GM12801 (cell line): ENCODE measurements around the gene SRC.

Source experiments
- TF ChIP-seq, protein P1 (sequence below): IDR thresholded peaks from one replicate; pipeline ENCODE4 v1.5.1; 2011; ENCODE audit warnings: control low read depth; ENCODE audit not compliant: insufficient read length; ENCODE audit errors: extremely low read depth

Gene SRC

DNA sequence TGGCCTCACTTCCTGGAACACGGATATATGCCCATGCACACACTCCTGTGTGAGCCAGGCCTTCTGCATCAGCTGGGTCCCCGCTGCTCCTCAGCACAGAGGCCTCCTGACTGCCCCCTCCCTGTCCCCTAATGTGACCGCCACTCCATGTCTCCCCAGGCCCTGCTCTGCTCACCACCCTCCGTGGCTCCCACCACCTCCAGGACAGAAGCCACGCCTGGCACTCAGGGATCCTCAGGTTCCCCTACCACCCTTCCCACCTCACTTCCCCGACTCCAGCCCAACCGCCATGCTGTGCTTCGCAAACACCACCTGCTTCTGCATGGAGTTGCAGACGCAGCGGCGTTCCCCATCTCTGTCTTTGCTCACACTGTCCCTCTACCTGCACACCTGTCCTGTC lies 4.3 kb upstream of the SRC start:
- TF ChIP-seq, protein P1, sequence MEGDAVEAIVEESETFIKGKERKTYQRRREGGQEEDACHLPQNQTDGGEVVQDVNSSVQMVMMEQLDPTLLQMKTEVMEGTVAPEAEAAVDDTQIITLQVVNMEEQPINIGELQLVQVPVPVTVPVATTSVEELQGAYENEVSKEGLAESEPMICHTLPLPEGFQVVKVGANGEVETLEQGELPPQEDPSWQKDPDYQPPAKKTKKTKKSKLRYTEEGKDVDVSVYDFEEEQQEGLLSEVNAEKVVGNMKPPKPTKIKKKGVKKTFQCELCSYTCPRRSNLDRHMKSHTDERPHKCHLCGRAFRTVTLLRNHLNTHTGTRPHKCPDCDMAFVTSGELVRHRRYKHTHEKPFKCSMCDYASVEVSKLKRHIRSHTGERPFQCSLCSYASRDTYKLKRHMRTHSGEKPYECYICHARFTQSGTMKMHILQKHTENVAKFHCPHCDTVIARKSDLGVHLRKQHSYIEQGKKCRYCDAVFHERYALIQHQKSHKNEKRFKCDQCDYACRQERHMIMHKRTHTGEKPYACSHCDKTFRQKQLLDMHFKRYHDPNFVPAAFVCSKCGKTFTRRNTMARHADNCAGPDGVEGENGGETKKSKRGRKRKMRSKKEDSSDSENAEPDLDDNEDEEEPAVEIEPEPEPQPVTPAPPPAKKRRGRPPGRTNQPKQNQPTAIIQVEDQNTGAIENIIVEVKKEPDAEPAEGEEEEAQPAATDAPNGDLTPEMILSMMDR, result no peak

DNA sequence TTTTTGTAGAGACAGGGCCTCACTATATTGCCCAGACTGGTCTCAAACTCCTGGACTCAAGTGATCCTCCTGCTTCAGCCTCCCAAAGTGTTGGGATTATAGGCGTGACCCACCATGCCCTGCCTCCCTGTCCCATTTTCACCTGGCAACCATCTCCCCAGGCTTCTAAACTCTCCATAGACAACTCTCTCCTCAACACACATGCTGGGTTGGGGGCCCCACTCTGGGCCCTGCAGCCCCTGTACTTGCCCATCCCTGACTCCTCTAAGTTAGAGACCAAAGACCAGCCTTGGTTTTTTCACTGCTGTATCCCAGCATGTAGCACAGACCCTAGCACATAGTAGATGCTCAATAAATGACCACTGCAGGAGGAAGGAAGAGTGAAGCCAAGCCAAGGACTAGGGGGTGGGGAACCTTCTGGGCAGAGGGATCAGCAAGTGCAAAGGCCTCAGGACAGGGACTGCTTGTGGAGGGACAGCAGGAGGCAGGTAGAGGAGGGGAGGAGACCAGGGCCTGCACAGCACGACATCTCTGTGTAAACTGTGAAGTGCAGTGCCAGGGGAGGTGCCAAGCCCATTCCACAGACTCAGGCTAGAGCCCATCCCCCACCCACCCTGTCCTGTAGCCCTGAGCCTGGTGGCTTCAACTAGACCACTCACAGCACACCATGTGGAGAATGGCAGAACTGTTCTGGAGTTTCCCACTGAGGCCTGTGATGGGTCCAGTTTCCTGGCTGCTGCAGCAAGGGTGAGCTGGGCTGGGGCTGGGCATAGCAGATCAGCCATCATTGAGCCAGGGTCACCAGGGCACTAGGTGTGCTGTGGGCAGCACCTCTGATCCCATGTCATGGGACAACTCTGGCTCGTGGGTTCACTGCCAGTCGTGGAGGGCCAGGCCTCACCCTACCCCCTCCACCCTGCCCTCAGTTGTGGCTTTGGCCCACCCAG lies 3.4 kb upstream of the SRC start:
- TF ChIP-seq, protein P1, result no peak

DNA sequence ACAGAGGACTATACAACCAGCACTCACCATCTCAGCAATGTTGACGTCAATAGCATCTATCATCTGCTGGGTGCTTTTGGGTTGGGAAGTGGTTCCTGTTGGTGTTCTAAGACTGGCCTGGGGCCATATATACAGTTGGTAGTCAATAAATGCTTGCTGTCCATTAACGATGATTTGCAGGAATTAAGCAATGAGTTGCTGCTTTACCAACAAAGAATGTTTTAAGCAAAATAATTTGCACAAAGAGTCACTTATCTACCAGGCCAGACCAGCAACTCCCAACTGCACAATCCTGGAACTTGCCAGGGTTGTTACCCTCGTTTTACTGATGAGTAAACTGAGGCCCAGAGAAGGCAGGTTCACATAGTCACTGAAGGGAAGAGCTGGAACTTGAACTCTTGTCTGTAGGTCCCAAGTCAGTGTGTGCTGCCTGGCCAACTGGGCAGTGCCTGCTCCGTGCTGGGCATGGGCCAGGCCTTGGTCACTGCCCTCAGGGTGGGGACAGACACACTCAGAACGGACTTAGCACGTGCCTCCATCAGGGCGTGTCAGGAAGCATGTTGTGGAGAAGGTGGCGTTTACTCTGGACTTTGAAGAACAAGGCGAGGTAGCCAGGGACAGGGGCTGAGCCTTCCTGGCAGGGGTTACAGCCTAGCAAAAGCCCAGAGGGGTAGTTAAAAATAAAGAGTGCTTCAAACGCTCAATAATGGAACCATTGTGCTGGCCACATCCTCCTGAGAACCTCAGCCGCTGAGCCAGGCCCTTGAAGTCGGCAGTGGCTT lies 2.5 kb upstream of the SRC start:
- TF ChIP-seq, protein P1, result no peak

DNA sequence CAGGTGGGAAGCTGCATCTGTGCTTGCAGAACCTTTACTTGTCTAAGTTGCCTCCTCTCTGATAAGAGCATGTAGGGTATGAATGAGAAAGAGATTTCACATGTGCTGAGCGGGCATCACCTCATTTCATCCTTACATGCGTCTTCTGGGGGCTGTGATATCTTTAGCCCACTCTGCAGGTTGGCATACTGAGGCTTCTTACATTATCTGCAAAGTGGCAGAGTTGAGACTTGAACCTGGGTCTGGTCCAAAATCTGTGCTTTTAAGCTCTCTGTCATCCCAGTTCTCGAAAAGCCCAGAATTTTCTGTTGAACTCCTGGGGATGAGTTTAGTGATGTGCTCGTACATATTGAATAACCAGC lies 2.0 kb upstream of the SRC start:
- TF ChIP-seq, protein P1, result no peak

DNA sequence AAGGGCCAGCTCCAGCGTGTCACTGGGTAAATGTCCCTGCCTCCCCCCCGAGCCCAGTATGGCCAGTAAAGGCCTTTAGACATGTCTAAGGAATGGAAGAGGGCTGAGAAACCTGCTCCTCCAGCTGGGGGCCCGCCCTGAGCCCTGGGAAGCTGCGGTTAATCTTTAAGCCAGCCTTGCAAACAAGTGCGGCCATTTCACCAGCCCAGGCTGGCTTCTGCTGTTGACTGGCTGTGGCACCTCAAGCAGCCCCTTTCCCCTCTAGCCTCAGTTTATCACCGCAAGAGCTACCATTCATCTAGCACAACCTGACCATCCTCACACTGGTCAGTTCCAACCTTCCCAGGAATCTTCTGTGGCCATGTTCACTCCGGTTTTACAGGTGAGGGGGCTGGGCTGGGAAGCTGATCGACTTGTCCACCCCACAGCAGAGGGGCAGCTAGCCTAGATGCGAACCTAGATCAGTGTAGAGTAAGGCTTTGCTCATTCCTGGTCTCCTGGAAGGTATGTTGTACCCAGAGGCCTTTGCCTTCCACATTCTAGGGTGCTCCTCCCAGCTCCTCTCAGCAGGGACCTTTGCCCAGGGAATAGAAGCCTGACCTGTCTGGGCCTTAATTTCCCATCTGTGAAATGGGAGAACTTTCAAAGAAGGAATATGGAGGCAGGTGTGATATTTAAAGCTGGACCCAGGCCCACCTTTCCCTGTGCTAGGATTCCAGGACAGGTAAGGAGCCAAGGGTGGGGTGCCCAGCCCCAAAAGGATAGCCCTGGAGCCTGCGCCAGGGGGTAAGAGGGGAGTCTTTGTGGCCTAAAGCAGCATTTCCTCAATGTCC lies 1.2 kb upstream of the SRC start:
- TF ChIP-seq, protein P1, result no peak

DNA sequence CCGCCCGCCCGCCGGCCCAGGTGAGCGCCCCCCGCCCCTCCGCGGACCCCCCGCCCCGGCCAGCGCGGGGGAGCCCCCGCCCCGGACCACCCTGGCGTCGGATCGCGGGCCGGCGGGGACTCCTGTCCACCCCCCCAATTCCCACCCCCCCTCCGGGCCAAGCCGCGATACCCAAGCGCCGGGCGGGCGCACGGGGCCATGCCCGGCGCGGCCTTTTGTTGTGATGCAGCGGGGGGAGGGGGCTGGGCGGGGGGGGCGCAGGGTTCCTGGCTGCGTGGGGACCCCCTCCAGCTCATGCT lies 245 bp downstream of the SRC start:
- TF ChIP-seq, protein P1, result no peak
